MCF 10A (cell line): ENCODE measurements around the gene MEI1. TPM values are rescaled to one million over a fixed set of nuclear protein-coding genes. Genes with fewer than 3 reads are reported as not detected.

ENCODE experiments used
- BruUV-seq: library from RNA; stranded (reverse); fragments of 400-500 nt; replicated peaks from 2 replicates; lab custom pipeline; 2021; lab: Mats Ljungman, UMichigan
- CTCF ChIA-PET: fragments of 300-600 bp; sonication (Branson Sonifier 250); formaldehyde crosslinking; extraction: SDS; loops from one replicate; lab custom pipeline; 2021; ENCODE audit warnings: antibody characterized with exemption, inconsistent platforms; lab: Yijun Ruan, JAX
- POLR2A ChIA-PET: fragments of 300-600, 350-650 bp; sonication (Branson Sonifier 250); formaldehyde crosslinking; extraction: SDS; loops from one replicate; lab custom pipeline; 2020; ENCODE audit warnings: antibody characterized with exemption, inconsistent platforms; lab: Yijun Ruan, JAX
- DNase-seq: peaks from one replicate; pipeline ENCODE4 v3.0.0-alpha.2; 2018; ENCODE audit not compliant: unreplicated experiment
- H3K27ac Mint-ChIP-seq: one replicate; pipeline ENCODE4 v1.8.0; 2022; ENCODE audit warnings: mild to moderate bottlenecking, low read depth, mixed read lengths; ENCODE audit not compliant: unreplicated experiment
- H3K27me3 Mint-ChIP-seq: one replicate; pipeline ENCODE4 v1.8.0; 2022; ENCODE audit warnings: mixed read lengths; ENCODE audit not compliant: insufficient read depth, unreplicated experiment
- H3K36me3 Mint-ChIP-seq: one replicate; pipeline ENCODE4 v1.8.0; 2022; ENCODE audit warnings: mild to moderate bottlenecking, moderate library complexity, mixed read lengths; ENCODE audit not compliant: insufficient read depth, unreplicated experiment
- H3K4me1 Mint-ChIP-seq: one replicate; pipeline ENCODE4 v1.8.0; 2022; ENCODE audit warnings: mixed read lengths; ENCODE audit not compliant: insufficient read depth, unreplicated experiment
- H3K4me3 Mint-ChIP-seq: one replicate; pipeline ENCODE4 v1.8.0; 2022; ENCODE audit warnings: mild to moderate bottlenecking, moderate library complexity, mixed read lengths; ENCODE audit not compliant: unreplicated experiment
- H3K9me3 Mint-ChIP-seq: one replicate; pipeline ENCODE4 v1.8.0; 2022; ENCODE audit warnings: mixed read lengths; ENCODE audit not compliant: unreplicated experiment
- CTCF ChIP-seq: fragments of 200-600 bp; IDR thresholded peaks from one replicate; pipeline ENCODE4 v1.8.0; 2022; ENCODE audit warnings: antibody characterized with exemption, mild to moderate bottlenecking; ENCODE audit not compliant: unreplicated experiment
- intact Hi-C: fragments of 100-400 bp; cut with micrococcal nuclease; formaldehyde crosslinking; loops from 2 replicates; pipeline ENCODE4 v1.14.1; 2022
- total RNA-seq: library from RNA; stranded (reverse); gene quantifications from 2 replicates; pipeline ENCODE4 v1.2.3, GENCODE V29; 2022

The MEI1 gene
- total RNA-seq, 1 experiment from 2014 or later = not detected

GRCh38 chr22:41762980-41763779 is 63.9 kb downstream of the MEI1 start:
- Mint-ChIP-seq H3K27me3 (no peaks in the 10 kb centered on the region), H3K9me3 (no peaks in the 10 kb centered on the region), H3K36me3 (no peaks in the 10 kb centered on the region), H3K27ac (no peak overlapping the region), H3K4me3 (no peak overlapping the region), H3K4me1 (peaks cover 6% of the 10 kb centered on the region)
- TF ChIP-seq CTCF = peak; percentile 27
- ChIA-PET CTCF (interaction anchor here (0.8 kb wide), 1 partner anchor 18 kb away, joined by 3 read pairs; no protein-coding TSS in a partner anchor), POLR2A (no interaction called here)
- no TSS peak for BruUV-seq
- intact Hi-C loops = no loop called here
- DNase-seq = peak; percentile 36

GRCh38 chr22:41766476-41766875 is 67.2 kb downstream of the MEI1 start:
- POLR2A ChIA-PET = no interaction called here
- no peaks in the 10 kb centered on the region for H3K36me3 Mint-ChIP-seq
- intact Hi-C loops = no loop called here
- no peak for TF ChIP-seq CTCF
- DNase-seq = no peak
- CTCF ChIA-PET = interaction anchor here (2.2 kb wide), 1 partner anchor 20 kb away, joined by 16 read pairs; no protein-coding TSS in a partner anchor
- no peaks in the 10 kb centered on the region for H3K27me3 Mint-ChIP-seq
- no TSS peak for BruUV-seq
- H3K4me1 Mint-ChIP-seq = peaks cover 6% of the 10 kb centered on the region
- no peaks in the 10 kb centered on the region for H3K9me3 Mint-ChIP-seq
- H3K27ac Mint-ChIP-seq = no peak overlapping the region
- H3K4me3 Mint-ChIP-seq = no peak overlapping the region

- peak; percentile 47 for DNase-seq
- Mint-ChIP-seq H3K9me3 (no peaks in the 10 kb centered on the region), H3K27me3 (no peaks in the 10 kb centered on the region), H3K4me3 (no peak overlapping the region), H3K36me3 (no peaks in the 10 kb centered on the region), H3K4me1 (peaks cover 6% of the 10 kb centered on the region), H3K27ac (no peak overlapping the region)
- ChIA-PET POLR2A (interaction anchor here (1.1 kb wide), 1 partner anchor 32 kb away, joined by 4 read pairs; the partner anchor contains the start of gene CCDC134), CTCF (interaction anchor here (0.5 to 2.2 kb wide), 2 partner anchors 22 to 36 kb away, joined by 3 to 16 read pairs; no protein-coding TSS in a partner anchor)
- intact Hi-C loops = no loop called here
- no TSS peak for BruUV-seq
- no peak for TF ChIP-seq CTCF
Measured at GRCh38 chr22:41768430-41768829, 69.1 kb downstream of the MEI1 start.

- TF ChIP-seq CTCF = no peak
- Mint-ChIP-seq H3K9me3 (no peaks in the 10 kb centered on the region), H3K4me1 (peaks cover 6% of the 10 kb centered on the region), H3K27me3 (no peaks in the 10 kb centered on the region), H3K27ac (no peak overlapping the region), H3K4me3 (no peak overlapping the region), H3K36me3 (no peaks in the 10 kb centered on the region)
- ChIA-PET CTCF (interaction anchor here (0.7 kb wide), 1 partner anchor 24 kb away, joined by 3 read pairs; no protein-coding TSS in a partner anchor), POLR2A (no interaction called here)
- intact Hi-C loops = no loop called here
- peak; percentile 32 for DNase-seq
- BruUV-seq = no TSS peak
Measured at GRCh38 chr22:41770715-41771468, 71.6 kb downstream of the MEI1 start.
